H1 (cell line): ENCODE measurements around the gene HHAT. TPM values are rescaled to one million over a fixed set of nuclear protein-coding genes. Genes with fewer than 3 reads are reported as not detected.

ENCODE experiments used
- CTCF ChIA-PET: fragments of 300-600 bp; sonication (Branson Sonifier 250); formaldehyde crosslinking; loops from one replicate; lab custom pipeline; 2021; ENCODE audit not compliant: partially characterized antibody; lab: Charles Lee
- POLR2A ChIA-PET: fragments of 300-600 bp; sonication (Branson Sonifier 250); formaldehyde crosslinking; loops from one replicate; lab custom pipeline; 2021; ENCODE audit warnings: inconsistent platforms; ENCODE audit not compliant: partially characterized antibody; lab: Charles Lee
- DNase-seq, 2 experiments: peaks; one replicate each; pipeline versions ENCODE4 v3.0.0 to v3.0.0-alpha.2; 2010 to 2022; ENCODE audit warnings: low spot score in 2 of 2, low read depth in 1 of 2, mixed read lengths in 1 of 2
- FAIRE-seq: peaks from 2 replicates; lab custom pipeline; 2011; peaks lifted over from hg19 to GRCh38; lab: Jason Lieb, UNC
- H2AFZ ChIP-seq: 2 replicates; pipeline ENCODE4 v1.8.1; 2012; ENCODE audit warnings: low read length, inconsistent platforms
- H2AK5ac ChIP-seq: 2 replicates; pipeline ENCODE4 v1.6.1; 2013; ENCODE audit warnings: low read depth, low read length
- H2BK120ac ChIP-seq: replicated peaks from 2 replicates; pipeline ENCODE3; 2013; ENCODE audit warnings: low read depth, low read length, inconsistent platforms
- H2BK12ac ChIP-seq: 2 replicates; pipeline ENCODE4 v1.6.1; 2013; ENCODE audit warnings: low read depth, low read length
- H2BK15ac ChIP-seq: 2 replicates; pipeline ENCODE4 v1.6.1; 2013; ENCODE audit warnings: low read length
- H2BK20ac ChIP-seq: 2 replicates; pipeline ENCODE4 v1.6.1; 2013; ENCODE audit warnings: low read length
- H2BK5ac ChIP-seq: 2 replicates; pipeline ENCODE4 v1.6.1; 2013; ENCODE audit warnings: low read depth, low read length
- H3K14ac ChIP-seq: 2 replicates; pipeline ENCODE4 v1.6.1; 2013; ENCODE audit warnings: inconsistent platforms; ENCODE audit not compliant: insufficient read length
- H3K18ac ChIP-seq: 2 replicates; pipeline ENCODE4 v1.6.1; 2013; ENCODE audit warnings: low read length; ENCODE audit errors: extremely low read depth
- H3K23ac ChIP-seq: 2 replicates; pipeline ENCODE4 v1.6.1; 2013; ENCODE audit warnings: inconsistent platforms; ENCODE audit not compliant: insufficient read length
- H3K23me2 ChIP-seq: 2 replicates; pipeline ENCODE4 v1.6.1; 2013; ENCODE audit warnings: low read depth, low read length
- H3K27ac ChIP-seq: 2 replicates; pipeline ENCODE4 v1.6.1; 2011; ENCODE audit warnings: low read depth, low read length, inconsistent platforms
- H3K27me3 ChIP-seq, 4 experiments: replicated peaks in 1 of 4; 1 replicate in 1 of 4; 2 replicates in 3 of 4; pipeline versions ENCODE4 v1.6.1 to v1.8.1; 2011 to 2013; ENCODE audit warnings: low read length in 3 of 4, mild to moderate bottlenecking in 3 of 4, inconsistent platforms in 2 of 4, mixed read lengths in 2 of 4, moderate library complexity in 1 of 4; ENCODE audit not compliant: control insufficient read depth in 3 of 4, insufficient read depth in 3 of 4; ENCODE audit errors: extremely low read depth in 1 of 4
- H3K36me3 ChIP-seq, 4 experiments: 2 replicates each; pipeline versions ENCODE4 v1.6.1 to v1.8.1; 2011 to 2013; ENCODE audit warnings: mild to moderate bottlenecking in 4 of 4, low read length in 3 of 4, moderate library complexity in 2 of 4, control low read depth in 1 of 4, inconsistent platforms in 1 of 4; ENCODE audit not compliant: insufficient read depth in 4 of 4, control insufficient read depth in 2 of 4
- H3K4ac ChIP-seq: replicated peaks from 2 replicates; pipeline ENCODE3; 2013; ENCODE audit warnings: low read length, low read depth, mixed read lengths, inconsistent platforms; ENCODE audit not compliant: insufficient read length
- H3K4me1 ChIP-seq, 4 experiments: replicated peaks in 1 of 4; 1 replicate in 1 of 4; 2 replicates in 3 of 4; pipeline versions ENCODE4 v1.6.1 to v1.8.1; 2011 to 2013; ENCODE audit warnings: low read length in 3 of 4, inconsistent platforms in 2 of 4, mixed read lengths in 1 of 4; ENCODE audit not compliant: insufficient read depth in 4 of 4, control insufficient read depth in 3 of 4
- H3K4me2 ChIP-seq, 2 experiments: 2 replicates each; pipeline versions ENCODE4 v1.6.1 to v1.8.1; 2011 to 2013; ENCODE audit warnings: low read depth in 2 of 2, low read length in 2 of 2, control low read depth in 1 of 2, inconsistent platforms in 1 of 2, mild to moderate bottlenecking in 1 of 2; ENCODE audit not compliant: insufficient read depth in 1 of 2
- H3K4me3 ChIP-seq, 4 experiments: fragments of 200-600, 300-600 bp in 1 of 4; sonication (generic), shearing (Covaris generic), sonication (Bioruptor Twin) in 1 of 4; 2 replicates each; pipeline versions ENCODE4 v1.5.1 to v1.8.1; 2011 to 2016; ENCODE audit warnings: low read length in 4 of 4, low read depth in 3 of 4, control low read depth in 2 of 4, inconsistent platforms in 2 of 4, mild to moderate bottlenecking in 2 of 4, mixed read lengths in 1 of 4, moderate library complexity in 1 of 4; ENCODE audit not compliant: insufficient read depth in 2 of 4; ENCODE audit errors: extremely low read depth in 1 of 4
- H3K56ac ChIP-seq: replicated peaks from 2 replicates; pipeline ENCODE3; 2013; ENCODE audit warnings: low read depth, mild to moderate bottlenecking, mixed read lengths, low read length, inconsistent platforms; ENCODE audit not compliant: insufficient read length
- H3K79me1 ChIP-seq: 2 replicates; pipeline ENCODE4 v1.6.1; 2013; ENCODE audit warnings: low read depth, low read length, control low read depth
- H3K79me2 ChIP-seq, 2 experiments: 2 replicates each; pipeline versions ENCODE4 v1.6.1 to v1.8.1; 2012 to 2013; ENCODE audit warnings: low read length in 2 of 2, mild to moderate bottlenecking in 2 of 2, inconsistent platforms in 1 of 2; ENCODE audit not compliant: insufficient read depth in 2 of 2, control insufficient read depth in 1 of 2
- H3K9ac ChIP-seq, 4 experiments: replicated peaks in 1 of 4; 1 replicate in 1 of 4; 2 replicates in 3 of 4; pipeline versions ENCODE4 v1.6.1 to v1.8.1; 2011 to 2013; ENCODE audit warnings: low read depth in 3 of 4, low read length in 3 of 4, control low read depth in 2 of 4, mild to moderate bottlenecking in 2 of 4, moderate library complexity in 2 of 4, inconsistent platforms in 1 of 4; ENCODE audit errors: extremely low read depth in 1 of 4
- H3K9me3 ChIP-seq, 2 experiments: 2 replicates each; pipeline versions ENCODE4 v1.6.1 to v1.8.1; 2012 to 2013; ENCODE audit warnings: mild to moderate bottlenecking in 2 of 2, moderate library complexity in 2 of 2, control low read depth in 1 of 2, inconsistent platforms in 1 of 2, low read depth in 1 of 2, low read length in 1 of 2, mixed read lengths in 1 of 2; ENCODE audit not compliant: insufficient read depth in 2 of 2
- H4K20me1 ChIP-seq, 2 experiments: replicated peaks in 1 of 2; 2 replicates each; pipeline versions ENCODE3 to v1.8.1; 2011 to 2013; ENCODE audit warnings: inconsistent platforms in 2 of 2, low read length in 2 of 2, mild to moderate bottlenecking in 1 of 2; ENCODE audit not compliant: insufficient read depth in 2 of 2, control insufficient read depth in 1 of 2
- H4K5ac ChIP-seq: 2 replicates; pipeline ENCODE4 v1.6.1; 2013; ENCODE audit warnings: low read length, low read depth, mixed read lengths, inconsistent platforms; ENCODE audit not compliant: insufficient read length
- H4K8ac ChIP-seq: 2 replicates; pipeline ENCODE4 v1.8.0; 2013; ENCODE audit warnings: mild to moderate bottlenecking, moderate library complexity, low read length, inconsistent platforms; ENCODE audit not compliant: insufficient read depth; ENCODE audit errors: extremely low read depth
- H4K91ac ChIP-seq: replicated peaks from 2 replicates; pipeline ENCODE3; 2013; ENCODE audit warnings: low read length, mixed read lengths, inconsistent platforms; ENCODE audit not compliant: insufficient read length
- CHD1 ChIP-seq: IDR thresholded peaks from 2 replicates; pipeline ENCODE4 v1.6.1; 2012; ENCODE audit warnings: low read depth, low read length, improper control_type of control experiment
- CREB1 ChIP-seq: IDR thresholded peaks from 2 replicates; pipeline ENCODE4 v1.6.1; 2012; ENCODE audit warnings: inconsistent platforms
- E2F6 ChIP-seq: IDR thresholded peaks from 2 replicates; pipeline ENCODE4 v1.6.1; 2012; ENCODE audit warnings: inconsistent platforms
- FOSL1 ChIP-seq: IDR thresholded peaks from 2 replicates; pipeline ENCODE4 v1.6.1; 2011; ENCODE audit warnings: mild to moderate bottlenecking, low read depth, low read length, moderate library complexity; ENCODE audit not compliant: insufficient read depth
- GTF2F1 ChIP-seq: IDR thresholded peaks from 2 replicates; pipeline ENCODE4 v1.6.1; 2012; ENCODE audit warnings: low read depth, low read length, improper control_type of control experiment, borderline replicate concordance
- HDAC6 ChIP-seq: IDR thresholded peaks from one replicate; pipeline ENCODE4 v1.7.1; 2012; ENCODE audit warnings: low read depth, mild to moderate bottlenecking, inconsistent platforms, low read length, moderate library complexity
- JUND ChIP-seq: IDR thresholded peaks from 2 replicates; pipeline ENCODE4 v1.6.1; 2011; ENCODE audit warnings: mild to moderate bottlenecking, improper control_type of control experiment, low read length
- KDM4A ChIP-seq: IDR thresholded peaks from one replicate; pipeline ENCODE4 v1.7.1; 2012; ENCODE audit warnings: low read depth, mild to moderate bottlenecking, moderate library complexity, low read length, inconsistent platforms; ENCODE audit not compliant: severe bottlenecking
- NANOG ChIP-seq: IDR thresholded peaks from 2 replicates; pipeline ENCODE4 v1.6.1; 2011; ENCODE audit warnings: low read length, low read depth, mild to moderate bottlenecking, inconsistent platforms; ENCODE audit not compliant: insufficient read depth, poor library complexity, severe bottlenecking
- POLR2A ChIP-seq, 2 experiments: IDR thresholded peaks; 1 replicate in 1 of 2; 2 replicates in 1 of 2; pipeline ENCODE4 v1.6.1; 2011; ENCODE audit warnings: low read depth in 2 of 2, low read length in 2 of 2, mild to moderate bottlenecking in 2 of 2; ENCODE audit errors: control extremely low read depth in 1 of 2
- RXRA ChIP-seq: IDR thresholded peaks from 2 replicates; pipeline ENCODE4 v1.6.1; 2011; ENCODE audit warnings: low read depth, mild to moderate bottlenecking, low read length, moderate library complexity; ENCODE audit not compliant: insufficient read depth
- SIN3A ChIP-seq, 2 experiments: IDR thresholded peaks in 1 of 2; conservative IDR thresholded peaks in 1 of 2; 2 replicates each; pipeline ENCODE4 v1.6.1; 2011 to 2012; ENCODE audit warnings: low read length in 2 of 2, improper control_type of control experiment in 1 of 2, low read depth in 1 of 2, mild to moderate bottlenecking in 1 of 2
- SIRT6 ChIP-seq: IDR thresholded peaks from one replicate; pipeline ENCODE4 v1.7.1; 2012; ENCODE audit warnings: low read length, inconsistent platforms
- whole genome bisulfite sequencing, 2 experiments: shearing (Covaris generic) in 1 of 2; methylation state at CpG; one replicate each; pipeline versions ENCODE4 v1.1.6 to v1.1.7; 2013 to 2015; ENCODE audit warnings: low lambda C conversion rate in 2 of 2, mixed read lengths in 2 of 2, inconsistent platforms in 1 of 2, low coverage in 1 of 2, missing lambda C conversion rate in 1 of 2; ENCODE audit not compliant: insufficient replicate concordance in 2 of 2, insufficient coverage in 1 of 2, insufficient read length in 1 of 2; ENCODE audit errors: extremely low coverage in 1 of 2, missing lambda C conversion rate in 1 of 2; 5-methylcytosine and 5-hydroxymethylcytosine counted together
- polyA plus RNA-seq, 7 experiments: library from polyadenylated mRNA; depleted of rRNA in 3 of 7; stranded (reverse) in 5 of 7; unstranded in 2 of 7; fragments of >200 nt in 5 of 7; fragments of 200-250 nt in 2 of 7; gene quantifications; 1 replicate in 5 of 7; 2 replicates in 1 of 7; 4 replicates in 1 of 7; pipeline versions ENCODE4 v1.2.1 to v1.2.3, GENCODE V29; 2011 to 2013; ENCODE audit warnings: missing spikeins in 2 of 7, mixed read lengths in 2 of 7
- total RNA-seq: library from RNA; stranded (reverse); fragmentation: NEBNext Ultra II Directional; extraction: Animal tissue kit (Norgen Biotek cat#: 25700); gene quantifications from 2 replicates; pipeline ENCODE4 v1.2.1, GENCODE V29; 2021

Gene HHAT
- total and polyA plus RNA-seq, 2 of the 8 experiments (the other 6 are each of a cell fraction or from before 2014, with no cell fraction given), result 0.15 to 0.51 TPM

GRCh38 chr1:210663730-210664573 is 335.2 kb downstream of the HHAT start:
- FAIRE-seq (no peak), DNase-seq (no peak)
- Histone ChIP-seq H2AFZ (no peak overlapping the region), H3K18ac (no peak overlapping the region), H3K4me1 (no peaks in the 10 kb centered on the region), H3K9me3 (no peaks in the 10 kb centered on the region), H2BK12ac (no peak overlapping the region), H3K4me3 (no peak overlapping the region), H3K4me2 (no peak overlapping the region), H2BK15ac (no peak overlapping the region), H3K14ac (no peak overlapping the region), H4K5ac (no peak overlapping the region), H3K36me3 (no peaks in the 10 kb centered on the region), H3K9ac (no peak overlapping the region), H2BK120ac (no peak overlapping the region), H2BK20ac (no peak overlapping the region), H3K56ac (no peak overlapping the region), H3K23me2 (no peaks in the 10 kb centered on the region), H4K91ac (no peak overlapping the region), H2AK5ac (no peak overlapping the region), H2BK5ac (no peak overlapping the region), H4K8ac (no peak overlapping the region), H3K27me3 (no peaks in the 10 kb centered on the region), H4K20me1 (no peaks in the 10 kb centered on the region), H3K27ac (no peak overlapping the region), H3K79me1 (no peaks in the 10 kb centered on the region), H3K23ac (no peak overlapping the region), H3K79me2 (no peaks in the 10 kb centered on the region), H3K4ac (no peak overlapping the region)
- WGBS, 2 experiments, result 80% methylated on average over 7 of the region's 7 CpGs; no CpG with 5 or more reads in 1 of the 2 experiments
- ChIA-PET POLR2A (no interaction called here), CTCF (interaction anchor here (1.0 to 2.1 kb wide), 3 partner anchors 17 to 285 kb away, joined by 3 to 6 read pairs (median 3); no protein-coding TSS in a partner anchor)
- no peak for TF ChIP-seq HDAC6
- TF ChIP-seq JUND, result no peak
- TF ChIP-seq FOSL1, result no peak
- TF ChIP-seq KDM4A, result no peak
- no peak for TF ChIP-seq RXRA
- no peak for TF ChIP-seq NANOG
- TF ChIP-seq GTF2F1, result no peak
- no peak for TF ChIP-seq E2F6
- no peak for TF ChIP-seq POLR2A (IDR thresholded peaks at IDR 0.05; ENCODE audit: control extremely low read depth in 1 of 2, low read depth in 2 of 2, low read length in 2 of 2)
- no peak for TF ChIP-seq CHD1
- no peak for TF ChIP-seq SIRT6
- TF ChIP-seq CREB1, result no peak
- no peak for TF ChIP-seq SIN3A (conservative IDR thresholded peaks at IDR 0.05 in 1 of 2, IDR thresholded peaks at IDR 0.05 in 1 of 2; ENCODE audit: low read depth in 1 of 2, low read length in 2 of 2)
